Chondrocyte (in vitro differentiated cells): Measurements from ENCODE around the gene ACCSL. TPM values are rescaled to one million over a fixed set of nuclear protein-coding genes. Genes with fewer than 3 reads are reported as not detected.

Experiments used
- DNase-seq: peaks from one replicate; pipeline ENCODE4 v3.0.0; 2021; ENCODE audit warnings: mixed read lengths, low spot score
- H3K27ac Mint-ChIP-seq: one replicate; pipeline ENCODE4 v1.8.0; 2021; ENCODE audit warnings: mild to moderate bottlenecking, moderate library complexity, mixed read lengths; ENCODE audit not compliant: unreplicated experiment
- H3K27me3 Mint-ChIP-seq: 2 replicates; pipeline ENCODE4 v1.8.0; 2021; ENCODE audit warnings: low read depth, mixed read lengths
- H3K36me3 Mint-ChIP-seq: 2 replicates; pipeline ENCODE4 v1.8.0; 2021; ENCODE audit warnings: low read depth, mixed read lengths
- H3K4me1 Mint-ChIP-seq: 2 replicates; pipeline ENCODE4 v1.8.0; 2021; ENCODE audit warnings: low read depth, mild to moderate bottlenecking, mixed read lengths
- H3K4me3 Mint-ChIP-seq: one replicate; pipeline ENCODE4 v1.8.0; 2021; ENCODE audit warnings: mild to moderate bottlenecking, moderate library complexity, mixed read lengths; ENCODE audit not compliant: unreplicated experiment
- H3K9me3 Mint-ChIP-seq: 2 replicates; pipeline ENCODE4 v1.8.0; 2021; ENCODE audit warnings: low read depth, mixed read lengths
- long read RNA-seq: library from polyadenylated mRNA; stranded (forward); transcript quantifications from one replicate; pipeline ENCODE4 v2.0.0, GENCODE V29; 2021
- total RNA-seq: library from RNA; stranded (reverse); gene quantifications from 3 replicates; pipeline ENCODE4 v1.2.1, GENCODE V29; 2021
- TF ChIP-seq, protein P1 (sequence below): fragments of 200-600 bp; sonication (generic); IDR thresholded peaks from 2 replicates; pipeline ENCODE4 v1.5.0; 2021; ENCODE audit warnings: antibody characterized with exemption, mild to moderate bottlenecking, moderate library complexity

The ACCSL gene
- not detected in 3 replicates for total RNA-seq
- long read RNA-seq, result 0 reads

DNA sequence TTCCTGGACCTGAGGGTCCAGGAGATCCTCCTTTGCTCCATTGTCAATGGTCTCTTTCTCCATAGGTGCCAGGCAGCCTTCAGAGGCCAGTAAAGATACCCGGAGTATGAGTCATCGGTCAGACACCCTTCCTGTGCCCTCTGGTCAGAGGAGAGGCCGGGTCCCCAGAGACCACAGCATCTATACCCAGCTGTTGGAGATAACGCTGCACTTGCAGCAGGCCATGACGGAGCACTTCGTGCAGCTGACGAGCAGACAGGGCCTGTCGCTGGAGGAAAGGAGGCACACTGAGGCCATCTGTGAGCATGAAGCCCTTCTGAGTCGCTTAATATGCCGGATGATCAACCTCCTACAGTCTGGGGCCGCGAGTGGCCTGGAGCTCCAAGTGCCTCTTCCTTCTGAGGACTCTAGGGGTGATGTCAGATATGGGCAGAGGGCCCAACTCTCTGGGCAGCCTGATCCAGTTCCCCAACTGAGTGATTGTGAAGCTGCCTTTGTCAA lies at the start of gene ACCSL:
ACCSL (plus strand) TSS at position 51 of the 501 bp plus-strand sequence; CDS start at position 107, 56 bp downstream.
- TF ChIP-seq, protein P1, sequence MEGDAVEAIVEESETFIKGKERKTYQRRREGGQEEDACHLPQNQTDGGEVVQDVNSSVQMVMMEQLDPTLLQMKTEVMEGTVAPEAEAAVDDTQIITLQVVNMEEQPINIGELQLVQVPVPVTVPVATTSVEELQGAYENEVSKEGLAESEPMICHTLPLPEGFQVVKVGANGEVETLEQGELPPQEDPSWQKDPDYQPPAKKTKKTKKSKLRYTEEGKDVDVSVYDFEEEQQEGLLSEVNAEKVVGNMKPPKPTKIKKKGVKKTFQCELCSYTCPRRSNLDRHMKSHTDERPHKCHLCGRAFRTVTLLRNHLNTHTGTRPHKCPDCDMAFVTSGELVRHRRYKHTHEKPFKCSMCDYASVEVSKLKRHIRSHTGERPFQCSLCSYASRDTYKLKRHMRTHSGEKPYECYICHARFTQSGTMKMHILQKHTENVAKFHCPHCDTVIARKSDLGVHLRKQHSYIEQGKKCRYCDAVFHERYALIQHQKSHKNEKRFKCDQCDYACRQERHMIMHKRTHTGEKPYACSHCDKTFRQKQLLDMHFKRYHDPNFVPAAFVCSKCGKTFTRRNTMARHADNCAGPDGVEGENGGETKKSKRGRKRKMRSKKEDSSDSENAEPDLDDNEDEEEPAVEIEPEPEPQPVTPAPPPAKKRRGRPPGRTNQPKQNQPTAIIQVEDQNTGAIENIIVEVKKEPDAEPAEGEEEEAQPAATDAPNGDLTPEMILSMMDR, result no peak
- Mint-ChIP-seq H3K9me3 (no peaks in the 10 kb centered on the region), H3K27ac (no peak within 1 kb of the TSS), H3K36me3 (no peaks in the 10 kb centered on the region), H3K27me3 (peaks cover 9% of the 10 kb centered on the region), H3K4me3 (no peak within 1 kb of the TSS), H3K4me1 (no peaks in the 10 kb centered on the region)
- DNase-seq, result no peak

DNA sequence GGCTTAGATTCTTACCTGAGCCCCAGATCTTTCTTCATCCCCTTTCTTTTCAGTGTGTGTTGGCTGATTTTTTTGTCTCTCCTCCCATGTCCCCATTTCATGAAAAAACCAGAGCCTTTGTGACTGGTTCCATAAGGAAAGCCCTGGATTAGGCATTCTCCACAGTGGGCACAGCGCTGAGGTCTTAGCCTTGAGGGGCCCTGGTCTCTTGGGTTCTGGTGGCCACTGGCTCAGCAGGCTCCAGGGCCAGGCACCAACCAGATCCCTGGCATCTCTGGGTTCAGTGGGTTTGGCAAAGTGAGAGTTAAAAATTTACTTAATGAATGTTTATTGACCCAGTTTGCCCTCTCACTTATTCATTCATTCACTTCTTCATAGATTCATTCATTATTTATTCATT lies 49.5 kb upstream of the ACCSL start:
- TF ChIP-seq, protein P1, result no peak
- Mint-ChIP-seq H3K36me3 (no peaks in the 10 kb centered on the region), H3K27me3 (peaks cover 13% of the 10 kb centered on the region), H3K4me1 (peaks cover 8% of the 10 kb centered on the region), H3K4me3 (no peak overlapping the region), H3K27ac (no peak overlapping the region), H3K9me3 (no peaks in the 10 kb centered on the region)
- no peak for DNase-seq

DNA sequence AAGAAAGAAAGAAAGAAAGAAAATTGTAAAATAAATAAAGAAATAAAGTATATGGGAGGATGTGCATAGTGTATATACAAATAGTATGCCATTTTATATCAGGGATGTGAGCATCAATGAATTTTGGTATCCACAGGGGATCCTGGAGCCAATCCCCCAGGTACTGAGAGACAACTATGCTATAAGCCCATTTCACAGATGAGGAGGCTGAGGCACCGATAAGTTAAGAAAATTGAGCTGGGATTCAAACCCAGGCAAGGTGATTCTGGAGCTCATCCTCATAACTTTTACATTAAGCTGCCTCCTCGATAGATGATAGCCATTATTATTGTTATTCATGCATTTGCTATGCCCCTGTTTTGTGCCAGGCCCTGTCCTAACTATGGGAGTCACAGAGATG lies 47.0 kb upstream of the ACCSL start:
- TF ChIP-seq, protein P1, result no peak
- Mint-ChIP-seq H3K27ac (no peak overlapping the region), H3K4me3 (no peak overlapping the region), H3K9me3 (no peaks in the 10 kb centered on the region), H3K27me3 (peaks cover 10% of the 10 kb centered on the region), H3K36me3 (no peaks in the 10 kb centered on the region), H3K4me1 (peaks cover 4% of the 10 kb centered on the region)
- no peak for DNase-seq

DNA sequence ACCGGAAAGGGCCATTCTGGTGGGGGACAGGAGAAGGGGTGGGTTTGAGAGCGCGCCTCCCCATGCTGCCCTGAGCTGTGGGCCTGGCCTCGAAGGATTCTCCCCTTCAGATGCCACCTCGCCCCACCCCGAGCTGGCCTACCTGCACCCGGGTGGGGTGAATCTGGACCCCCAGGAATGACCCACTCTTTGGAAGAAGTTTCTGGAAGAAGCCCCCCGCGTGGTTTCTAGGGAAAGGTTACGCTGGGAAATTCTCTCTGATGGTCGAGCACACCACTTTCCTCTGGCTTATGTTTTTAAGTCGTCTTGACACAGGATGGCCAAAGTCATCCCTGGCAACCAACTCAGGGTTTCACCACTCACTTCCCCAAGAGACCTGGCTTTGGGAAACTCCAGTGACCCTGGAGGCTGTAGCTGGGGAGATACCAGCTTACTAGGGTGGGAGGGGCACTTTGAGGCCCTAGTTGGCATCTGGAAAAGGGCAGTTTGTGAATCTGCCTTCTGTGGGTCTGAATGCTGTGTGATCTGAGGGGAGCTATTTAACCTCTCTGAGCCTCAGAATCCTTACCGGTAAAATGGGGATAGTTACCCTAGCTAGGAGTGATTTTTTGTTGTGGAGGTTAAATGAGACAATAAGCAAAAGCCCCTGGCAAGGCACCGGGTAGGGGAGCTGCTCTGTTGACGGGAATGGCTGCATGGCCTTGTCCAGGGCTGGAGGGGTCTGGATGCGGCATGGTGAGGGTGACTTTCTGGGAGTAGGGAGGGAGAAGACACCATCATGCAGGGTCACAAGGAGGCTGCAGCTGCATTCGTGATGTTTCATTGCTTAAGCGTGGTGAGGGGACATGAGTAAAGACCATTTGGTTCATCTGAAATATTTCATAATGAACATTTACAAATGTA lies 45.3 kb upstream of the ACCSL start:
- no peak for DNase-seq
- H3K36me3 Mint-ChIP-seq, result no peaks in the 10 kb centered on the region

More for the DNA sequence above, 45.3 kb upstream of the ACCSL start:
- Mint-ChIP-seq H3K27me3 (peaks cover 4% of the 10 kb centered on the region), H3K4me1 (peaks cover 7% of the 10 kb centered on the region), H3K27ac (no peak overlapping the region), H3K9me3 (no peaks in the 10 kb centered on the region), H3K4me3 (no peak overlapping the region)
- TF ChIP-seq, protein P1, result no peak
